Measurements from ENCODE around the gene ST3GAL6.

ST3GAL6 gene

DNA sequence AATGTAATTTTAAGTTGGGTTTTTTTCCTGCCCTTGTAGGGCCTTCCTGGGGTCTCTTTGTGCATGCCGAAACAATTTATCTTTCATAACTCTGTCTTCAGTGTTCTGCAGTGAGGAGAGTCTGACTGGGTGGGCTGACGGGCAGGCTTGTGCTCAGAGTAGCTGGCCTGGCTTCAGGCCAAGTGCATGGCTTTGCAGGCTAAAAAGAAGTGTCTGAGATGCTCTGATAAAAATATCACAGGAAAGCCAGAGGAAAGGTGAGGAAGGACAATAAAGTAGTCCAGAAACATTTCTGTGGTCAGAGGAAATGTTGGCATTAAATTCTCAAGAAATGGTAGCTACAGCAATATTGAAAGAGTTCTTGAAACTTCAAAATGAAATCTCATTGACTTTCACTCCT, 25.5 kb downstream of the ST3GAL6 start:
- no peaks in the 10 kb centered on the region for H3K36me3 ChIP-seq (replicated peaks in 1 of 2; ENCODE audit: control insufficient read depth in 2 of 2, insufficient read depth in 2 of 2, low read length in 2 of 2)
- no peak overlapping the region for H3K4me3 ChIP-seq (ENCODE audit: low read length in 2 of 2)
- H3K27ac ChIP-seq (replicated peaks; ENCODE audit: low read length) = no peak overlapping the region
- WGBS, 2 donors (ENCODE audit: extremely low coverage in 2 of 2, insufficient read length in 2 of 2, insufficient replicate concordance in 1 of 2) = no CpG with 5 or more reads among the region's 2 CpGs
- H3K4me1 ChIP-seq (ENCODE audit: control insufficient read depth in 2 of 2, insufficient read depth in 1 of 2, low read depth in 1 of 2, low read length in 2 of 2) = no peaks in the 10 kb centered on the region
- H3K9ac ChIP-seq (ENCODE audit: low read depth, low read length, poor library complexity) = no peak overlapping the region
- no peak overlapping the region for H2AK5ac ChIP-seq (ENCODE audit: low read depth, low read length)
- DNase-seq (ENCODE audit: low spot score) = no peak
- no peak overlapping the region for H3K23ac ChIP-seq (ENCODE audit: low read depth, low read length, poor library complexity)
- H3K14ac ChIP-seq (ENCODE audit: low read length) = no peak overlapping the region
- H4K91ac ChIP-seq (ENCODE audit: low read depth, low read length, poor library complexity) = no peak overlapping the region
- no peak overlapping the region for H3K18ac ChIP-seq (ENCODE audit: low read length)
- H2BK120ac ChIP-seq (ENCODE audit: low read depth, low read length) = no peak overlapping the region
- no peak overlapping the region for H2BK5ac ChIP-seq (ENCODE audit: low read length)
- H2AFZ ChIP-seq (ENCODE audit: low read length) = no peak overlapping the region
- H3K4ac ChIP-seq (ENCODE audit: low read length) = no peak overlapping the region
- no peak overlapping the region for H3K4me2 ChIP-seq (ENCODE audit: insufficient read depth, low read length, poor library complexity, severe bottlenecking)
- H3K27me3 ChIP-seq (ENCODE audit: control insufficient read depth in 3 of 3, insufficient read depth in 3 of 3, low read depth in 1 of 3, low read length in 3 of 3) = no peaks in the 10 kb centered on the region
- no peaks in the 10 kb centered on the region for H3K9me3 ChIP-seq (replicated peaks in 1 of 2; ENCODE audit: control insufficient read depth in 2 of 2, insufficient read depth in 1 of 2, low read depth in 1 of 2, low read length in 2 of 2)
- no peaks in the 10 kb centered on the region for H3K79me1 ChIP-seq (ENCODE audit: low read depth, low read length)
- no peak overlapping the region for H4K8ac ChIP-seq (ENCODE audit: low read depth, low read length)
- no peak overlapping the region for H2BK12ac ChIP-seq (ENCODE audit: low read length)
- no peak overlapping the region for H2BK15ac ChIP-seq (ENCODE audit: low read length)

DNA sequence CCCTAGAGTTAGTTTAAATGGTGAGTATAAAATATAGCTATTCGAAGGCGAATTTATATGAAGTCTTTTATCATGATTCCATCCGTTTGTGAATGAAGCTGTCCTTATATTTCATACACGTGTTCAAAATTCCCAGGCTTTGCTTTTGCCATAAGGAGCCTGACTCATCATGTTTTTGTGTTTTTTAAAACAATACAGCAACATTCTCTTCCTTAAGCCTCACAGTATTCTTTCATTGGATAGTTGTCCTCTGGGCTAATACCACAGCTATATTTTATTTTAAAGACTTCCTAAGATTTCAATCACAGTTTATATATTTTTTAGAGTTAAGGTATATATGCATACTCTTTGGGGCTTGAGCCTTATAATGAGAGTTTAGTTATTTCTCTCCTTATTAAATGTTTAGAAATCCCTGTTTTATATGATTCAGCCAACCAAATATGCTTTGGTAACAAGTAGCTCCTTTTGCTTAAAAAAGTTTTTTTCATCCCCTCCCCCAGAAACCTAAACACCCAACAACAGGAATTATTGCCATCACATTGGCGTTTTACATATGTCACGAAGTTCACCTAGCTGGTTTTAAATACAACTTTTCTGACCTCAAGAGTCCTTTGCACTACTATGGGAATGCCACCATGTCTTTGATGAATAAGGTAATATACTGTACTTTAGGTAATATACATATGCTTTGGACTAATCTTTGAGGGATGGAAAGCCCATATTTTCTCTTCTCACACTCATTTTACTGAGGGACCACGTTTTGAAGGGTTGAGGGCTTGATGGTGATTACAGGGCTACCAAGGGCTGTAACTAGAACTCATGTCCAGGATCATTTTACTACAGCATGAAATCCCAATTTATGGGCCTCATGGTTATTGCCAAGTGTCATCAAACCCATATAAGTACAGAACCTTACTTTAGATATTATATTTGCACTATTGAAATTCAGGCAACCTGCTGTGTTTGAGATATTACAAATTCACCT, 28.5 kb downstream of the ST3GAL6 start:
- no peak overlapping the region for H2BK5ac ChIP-seq (ENCODE audit: low read length)
- H4K8ac ChIP-seq (ENCODE audit: low read depth, low read length) = no peak overlapping the region
- H3K27ac ChIP-seq (replicated peaks; ENCODE audit: low read length) = no peak overlapping the region
- no peak for DNase-seq (ENCODE audit: low spot score)
- H2AK5ac ChIP-seq (ENCODE audit: low read depth, low read length) = no peak overlapping the region
- no CpG with 5 or more reads among the region's 7 CpGs for whole genome bisulfite sequencing, 2 donors (ENCODE audit: extremely low coverage in 2 of 2, insufficient read length in 2 of 2, insufficient replicate concordance in 1 of 2)
- H4K91ac ChIP-seq (ENCODE audit: low read depth, low read length, poor library complexity) = no peak overlapping the region
- H3K14ac ChIP-seq (ENCODE audit: low read length) = no peak overlapping the region
- H3K4me3 ChIP-seq (ENCODE audit: low read length in 2 of 2) = no peak overlapping the region
- H3K4me1 ChIP-seq (ENCODE audit: control insufficient read depth in 2 of 2, insufficient read depth in 1 of 2, low read depth in 1 of 2, low read length in 2 of 2) = no peaks in the 10 kb centered on the region
- H3K18ac ChIP-seq (ENCODE audit: low read length) = no peak overlapping the region
- no peak overlapping the region for H3K4ac ChIP-seq (ENCODE audit: low read length)
- H3K4me2 ChIP-seq (ENCODE audit: insufficient read depth, low read length, poor library complexity, severe bottlenecking) = no peak overlapping the region
- no peak overlapping the region for H3K23ac ChIP-seq (ENCODE audit: low read depth, low read length, poor library complexity)
- no peak overlapping the region for H2AFZ ChIP-seq (ENCODE audit: low read length)
- no peak overlapping the region for H2BK12ac ChIP-seq (ENCODE audit: low read length)
- H3K79me1 ChIP-seq (ENCODE audit: low read depth, low read length) = no peaks in the 10 kb centered on the region
- H2BK120ac ChIP-seq (ENCODE audit: low read depth, low read length) = no peak overlapping the region
- no peak overlapping the region for H3K9ac ChIP-seq (ENCODE audit: low read depth, low read length, poor library complexity)
- no peaks in the 10 kb centered on the region for H3K27me3 ChIP-seq (ENCODE audit: control insufficient read depth in 3 of 3, insufficient read depth in 3 of 3, low read depth in 1 of 3, low read length in 3 of 3)
- H2BK15ac ChIP-seq (ENCODE audit: low read length) = no peak overlapping the region
- H3K9me3 ChIP-seq (replicated peaks in 1 of 2; ENCODE audit: control insufficient read depth in 2 of 2, insufficient read depth in 1 of 2, low read depth in 1 of 2, low read length in 2 of 2) = no peaks in the 10 kb centered on the region
- peaks cover 2 to 26% of the 10 kb centered on the region in 2 donors for H3K36me3 ChIP-seq (replicated peaks in 1 of 2; ENCODE audit: control insufficient read depth in 2 of 2, insufficient read depth in 2 of 2, low read length in 2 of 2)

DNA sequence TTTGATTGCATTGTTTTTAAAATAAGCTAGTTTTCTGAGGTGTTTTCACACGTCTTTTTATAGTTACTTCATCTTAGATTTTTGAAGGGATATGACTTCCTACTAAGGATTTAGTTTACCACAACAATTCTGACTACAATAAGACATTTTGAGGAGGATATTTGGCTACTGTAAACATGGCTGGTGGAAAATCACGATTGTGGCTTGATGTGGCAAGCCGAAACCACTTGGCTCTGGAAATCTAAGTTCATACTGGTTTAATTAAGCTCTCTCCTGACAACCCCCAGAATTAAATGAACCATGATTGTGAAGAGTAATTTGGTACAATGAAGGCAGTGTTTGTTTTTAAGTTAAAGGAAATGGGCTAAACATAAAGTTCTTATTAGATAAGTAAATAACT, 30.8 kb downstream of the ST3GAL6 start:
- Histone ChIP-seq H2BK120ac (ENCODE audit: low read depth, low read length) (no peak overlapping the region), H3K9me3 (replicated peaks in 1 of 2; ENCODE audit: control insufficient read depth in 2 of 2, insufficient read depth in 1 of 2, low read depth in 1 of 2, low read length in 2 of 2) (no peaks in the 10 kb centered on the region), H3K23ac (ENCODE audit: low read depth, low read length, poor library complexity) (no peak overlapping the region), H2BK15ac (ENCODE audit: low read length) (no peak overlapping the region), H3K4ac (ENCODE audit: low read length) (no peak overlapping the region), H4K91ac (ENCODE audit: low read depth, low read length, poor library complexity) (no peak overlapping the region), H3K4me3 (ENCODE audit: low read length in 2 of 2) (no peak overlapping the region), H3K36me3 (replicated peaks in 1 of 2; ENCODE audit: control insufficient read depth in 2 of 2, insufficient read depth in 2 of 2, low read length in 2 of 2) (peaks cover 4 to 50% of the 10 kb centered on the region in 2 donors), H3K9ac (ENCODE audit: low read depth, low read length, poor library complexity) (no peak overlapping the region), H2AFZ (ENCODE audit: low read length) (no peak overlapping the region), H3K14ac (ENCODE audit: low read length) (no peak overlapping the region), H3K27ac (replicated peaks; ENCODE audit: low read length) (no peak overlapping the region), H2BK12ac (ENCODE audit: low read length) (no peak overlapping the region), H3K27me3 (ENCODE audit: control insufficient read depth in 3 of 3, insufficient read depth in 3 of 3, low read depth in 1 of 3, low read length in 3 of 3) (no peaks in the 10 kb centered on the region), H3K4me1 (ENCODE audit: control insufficient read depth in 2 of 2, insufficient read depth in 1 of 2, low read depth in 1 of 2, low read length in 2 of 2) (no peaks in the 10 kb centered on the region), H2AK5ac (ENCODE audit: low read depth, low read length) (no peak overlapping the region), H4K8ac (ENCODE audit: low read depth, low read length) (no peak overlapping the region), H3K79me1 (ENCODE audit: low read depth, low read length) (no peaks in the 10 kb centered on the region), H3K18ac (ENCODE audit: low read length) (no peak overlapping the region), H2BK5ac (ENCODE audit: low read length) (no peak overlapping the region), H3K4me2 (ENCODE audit: insufficient read depth, low read length, poor library complexity, severe bottlenecking) (no peak overlapping the region)
- no CpG with 5 or more reads among the region's 3 CpGs for WGBS, 2 donors (ENCODE audit: extremely low coverage in 2 of 2, insufficient read length in 2 of 2, insufficient replicate concordance in 1 of 2)
- no peak for DNase-seq (ENCODE audit: low spot score)

DNA sequence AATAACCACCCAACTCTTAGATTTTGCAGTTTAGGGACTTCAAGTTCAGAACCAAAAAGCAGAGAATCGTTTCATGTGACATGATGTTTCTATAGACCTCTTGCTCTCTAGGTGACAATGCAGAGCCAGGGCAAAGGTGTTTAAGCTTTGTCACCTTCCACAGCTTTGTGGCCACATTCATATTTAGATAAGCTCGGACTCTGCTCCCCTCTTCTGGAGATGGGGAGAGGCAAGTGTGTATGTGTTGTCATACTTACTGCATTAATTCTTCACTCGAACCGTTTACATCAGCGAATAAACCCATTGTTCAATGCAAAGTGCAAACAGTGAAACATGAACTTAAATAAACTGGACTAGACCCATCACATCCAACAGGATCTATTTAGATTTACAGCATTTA, 33.2 kb downstream of the ST3GAL6 start:
- H3K4me2 ChIP-seq (ENCODE audit: insufficient read depth, low read length, poor library complexity, severe bottlenecking) = no peak overlapping the region
- H3K27ac ChIP-seq (replicated peaks; ENCODE audit: low read length) = no peak overlapping the region
- no peak overlapping the region for H2BK15ac ChIP-seq (ENCODE audit: low read length)
- no peak overlapping the region for H4K91ac ChIP-seq (ENCODE audit: low read depth, low read length, poor library complexity)
- no peak overlapping the region for H3K4me3 ChIP-seq (ENCODE audit: low read length in 2 of 2)
- peaks cover 16 to 73% of the 10 kb centered on the region in 2 donors for H3K36me3 ChIP-seq (replicated peaks in 1 of 2; ENCODE audit: control insufficient read depth in 2 of 2, insufficient read depth in 2 of 2, low read length in 2 of 2)
- H3K9ac ChIP-seq (ENCODE audit: low read depth, low read length, poor library complexity) = no peak overlapping the region
- no peak overlapping the region for H2AFZ ChIP-seq (ENCODE audit: low read length)
- no peaks in the 10 kb centered on the region for H3K9me3 ChIP-seq (replicated peaks in 1 of 2; ENCODE audit: control insufficient read depth in 2 of 2, insufficient read depth in 1 of 2, low read depth in 1 of 2, low read length in 2 of 2)
- no peak overlapping the region for H2BK12ac ChIP-seq (ENCODE audit: low read length)
- no peaks in the 10 kb centered on the region for H3K4me1 ChIP-seq (ENCODE audit: control insufficient read depth in 2 of 2, insufficient read depth in 1 of 2, low read depth in 1 of 2, low read length in 2 of 2)
- no peak overlapping the region for H3K4ac ChIP-seq (ENCODE audit: low read length)
- H2BK120ac ChIP-seq (ENCODE audit: low read depth, low read length) = no peak overlapping the region
- no peak overlapping the region for H3K14ac ChIP-seq (ENCODE audit: low read length)
- no CpG with 5 or more reads among the region's 5 CpGs for WGBS, 2 donors (ENCODE audit: extremely low coverage in 2 of 2, insufficient read length in 2 of 2, insufficient replicate concordance in 1 of 2)
- DNase-seq (ENCODE audit: low spot score) = no peak
- H3K18ac ChIP-seq (ENCODE audit: low read length) = no peak overlapping the region
- H3K27me3 ChIP-seq (ENCODE audit: control insufficient read depth in 3 of 3, insufficient read depth in 3 of 3, low read depth in 1 of 3, low read length in 3 of 3) = no peaks in the 10 kb centered on the region
- H4K8ac ChIP-seq (ENCODE audit: low read depth, low read length) = no peak overlapping the region
- no peak overlapping the region for H2BK5ac ChIP-seq (ENCODE audit: low read length)
- H3K79me1 ChIP-seq (ENCODE audit: low read depth, low read length) = no peaks in the 10 kb centered on the region
- no peak overlapping the region for H2AK5ac ChIP-seq (ENCODE audit: low read depth, low read length)
- no peak overlapping the region for H3K23ac ChIP-seq (ENCODE audit: low read depth, low read length, poor library complexity)

All from neuronal stem cell (in vitro differentiated cells).